H9 (cell line): ENCODE measurements around the gene SENP8. TPM values are rescaled to one million over a fixed set of nuclear protein-coding genes. Genes with fewer than 3 reads are reported as not detected.

Source experiments
- DNase-seq: peaks from one replicate; pipeline ENCODE4 v3.0.0-alpha.2; 2017
- H2AFZ ChIP-seq: one replicate; pipeline ENCODE4 v1.6.1; 2013; ENCODE audit warnings: mild to moderate bottlenecking, low read length, control low read depth, moderate library complexity
- H2AK5ac ChIP-seq: 2 replicates; pipeline ENCODE4 v1.6.1; 2013; ENCODE audit warnings: low read length, control low read depth, mixed read lengths; ENCODE audit not compliant: insufficient read length
- H2BK120ac ChIP-seq: one replicate; pipeline ENCODE4 v1.6.1; 2013; ENCODE audit warnings: low read depth, mild to moderate bottlenecking, low read length, control low read depth, inconsistent platforms; ENCODE audit not compliant: poor library complexity, severe bottlenecking
- H2BK12ac ChIP-seq: 2 replicates; pipeline ENCODE4 v1.6.1; 2013; ENCODE audit warnings: low read length, control low read depth, mixed read lengths, low read depth; ENCODE audit not compliant: insufficient read length
- H2BK15ac ChIP-seq: 2 replicates; pipeline ENCODE4 v1.6.1; 2013; ENCODE audit warnings: low read depth, low read length, control low read depth
- H2BK20ac ChIP-seq: one replicate; pipeline ENCODE4 v1.6.1; 2013; ENCODE audit warnings: low read depth, mild to moderate bottlenecking, low read length, control low read depth, inconsistent platforms; ENCODE audit not compliant: poor library complexity, severe bottlenecking
- H2BK5ac ChIP-seq: 2 replicates; pipeline ENCODE4 v1.6.1; 2013; ENCODE audit warnings: low read length, control low read depth, mixed read lengths; ENCODE audit not compliant: insufficient read length
- H3K14ac ChIP-seq: 2 replicates; pipeline ENCODE4 v1.6.1; 2013; ENCODE audit warnings: low read length, control low read depth; ENCODE audit not compliant: insufficient read depth
- H3K18ac ChIP-seq: 2 replicates; pipeline ENCODE4 v1.6.1; 2013; ENCODE audit warnings: low read depth, mild to moderate bottlenecking, mixed read lengths, low read length, control low read depth; ENCODE audit not compliant: insufficient read length
- H3K23ac ChIP-seq: 2 replicates; pipeline ENCODE4 v1.6.1; 2013; ENCODE audit warnings: low read length, control low read depth, mixed read lengths, low read depth; ENCODE audit not compliant: insufficient read length
- H3K23me2 ChIP-seq: 2 replicates; pipeline ENCODE4 v1.6.1; 2013; ENCODE audit warnings: low read depth, mild to moderate bottlenecking, mixed read lengths, low read length, control low read depth; ENCODE audit not compliant: insufficient read length, poor library complexity, severe bottlenecking
- H3K27ac ChIP-seq: 2 replicates; pipeline ENCODE4 v1.5.1; 2013; ENCODE audit warnings: low read length, control low read depth, mixed read lengths, low read depth; ENCODE audit not compliant: insufficient read length
- H3K27me3 ChIP-seq: 2 replicates; pipeline ENCODE4 v1.6.1; 2013; ENCODE audit warnings: low read length, control low read depth, inconsistent platforms; ENCODE audit not compliant: insufficient read depth
- H3K4ac ChIP-seq: 2 replicates; pipeline ENCODE4 v1.6.1; 2013; ENCODE audit warnings: low read depth, mild to moderate bottlenecking, control low read depth, inconsistent platforms, low read length, moderate library complexity
- H3K4me1 ChIP-seq: 2 replicates; pipeline ENCODE4 v1.6.1; 2013; ENCODE audit warnings: low read length, control low read depth, inconsistent platforms; ENCODE audit not compliant: insufficient read depth
- H3K4me2 ChIP-seq: 2 replicates; pipeline ENCODE4 v1.6.1; 2013; ENCODE audit warnings: low read length, control low read depth, mixed read lengths; ENCODE audit not compliant: insufficient read length, insufficient read depth
- H3K56ac ChIP-seq: 2 replicates; pipeline ENCODE4 v1.6.1; 2013; ENCODE audit warnings: low read depth, mild to moderate bottlenecking, mixed read lengths, low read length, control low read depth; ENCODE audit not compliant: insufficient read length
- H3K79me1 ChIP-seq: 2 replicates; pipeline ENCODE4 v1.6.1; 2013; ENCODE audit warnings: low read depth, mild to moderate bottlenecking, moderate library complexity, low read length, control low read depth, inconsistent platforms; ENCODE audit not compliant: insufficient read depth, poor library complexity, severe bottlenecking
- H3K79me2 ChIP-seq: 2 replicates; pipeline ENCODE4 v1.6.1; 2013; ENCODE audit warnings: low read length, control low read depth, inconsistent platforms; ENCODE audit not compliant: insufficient read depth
- H3K9ac ChIP-seq: 2 replicates; pipeline ENCODE4 v1.6.1; 2013; ENCODE audit warnings: low read length, control low read depth, mixed read lengths; ENCODE audit not compliant: insufficient read length; ENCODE audit errors: extremely low read depth
- H3K9me3 ChIP-seq: one replicate; pipeline ENCODE4 v1.6.1; 2013; ENCODE audit warnings: low read depth, low read length, inconsistent platforms; ENCODE audit not compliant: control insufficient read depth
- H3T11ph ChIP-seq: one replicate; pipeline ENCODE4 v1.6.1; 2013; ENCODE audit warnings: mild to moderate bottlenecking, low read length, control low read depth, inconsistent platforms
- H4K20me1 ChIP-seq: one replicate; pipeline ENCODE4 v1.6.1; 2013; ENCODE audit not compliant: control insufficient read depth, insufficient read length, insufficient read depth
- H4K5ac ChIP-seq: 2 replicates; pipeline ENCODE4 v1.6.1; 2013; ENCODE audit warnings: low read depth, mild to moderate bottlenecking, mixed read lengths, low read length, control low read depth; ENCODE audit not compliant: insufficient read length
- H4K8ac ChIP-seq: replicated peaks from 2 replicates; pipeline ENCODE4 v1.6.1; 2013; ENCODE audit warnings: low read length, control low read depth, mixed read lengths, low read depth; ENCODE audit not compliant: insufficient read length
- H4K91ac ChIP-seq: 2 replicates; pipeline ENCODE4 v1.6.1; 2013; ENCODE audit warnings: low read depth, mild to moderate bottlenecking, moderate library complexity, mixed read lengths, low read length, control low read depth; ENCODE audit not compliant: insufficient read length
- H3K27ac Mint-ChIP-seq, 3 experiments: 2 replicates in 2 of 3; 3 replicates in 1 of 3; pipeline ENCODE4 v1.8.0; 2020 to 2021; ENCODE audit warnings: mixed read lengths in 3 of 3, mild to moderate bottlenecking in 1 of 3, moderate library complexity in 1 of 3
- H3K27me3 Mint-ChIP-seq: 2 replicates; pipeline ENCODE4 v1.8.0; 2021; ENCODE audit warnings: low read depth, mild to moderate bottlenecking, moderate library complexity, mixed read lengths
- H3K36me3 Mint-ChIP-seq, 3 experiments: 2 replicates in 2 of 3; 3 replicates in 1 of 3; pipeline ENCODE4 v1.8.0; 2020 to 2021; ENCODE audit warnings: low read depth in 3 of 3, mixed read lengths in 3 of 3; ENCODE audit not compliant: insufficient read depth in 1 of 3
- H3K4me1 Mint-ChIP-seq, 2 experiments: 2 replicates each; pipeline ENCODE4 v1.8.0; 2020; ENCODE audit warnings: mixed read lengths in 2 of 2
- H3K4me3 Mint-ChIP-seq, 2 experiments: 2 replicates in 1 of 2; 3 replicates in 1 of 2; pipeline ENCODE4 v1.8.0; 2020 to 2021; ENCODE audit warnings: mild to moderate bottlenecking in 2 of 2, mixed read lengths in 2 of 2, moderate library complexity in 1 of 2
- H3K9me3 Mint-ChIP-seq, 2 experiments: 2 replicates in 1 of 2; 3 replicates in 1 of 2; pipeline ENCODE4 v1.8.0; 2020; ENCODE audit warnings: mild to moderate bottlenecking in 2 of 2, mixed read lengths in 2 of 2, moderate library complexity in 1 of 2
- CTCF ChIP-seq: fragments of 200-600 bp; sonication (generic); conservative IDR thresholded peaks from 3 replicates; pipeline ENCODE4 v1.8.0; 2021; ENCODE audit warnings: antibody characterized with exemption, mild to moderate bottlenecking
- total RNA-seq: library from RNA; stranded (reverse); gene quantifications from 2 replicates; pipeline ENCODE4 v1.2.1, GENCODE V29; 2021

The SENP8 gene
- total RNA-seq, 1 experiment from 2014 or later, result 4.8 TPM

- no peak overlapping the region for H3K18ac ChIP-seq
- H4K91ac ChIP-seq, result no peak overlapping the region
- H3K56ac ChIP-seq, result no peak overlapping the region
- H3K36me3 Mint-ChIP-seq, result no peaks in the 10 kb centered on the region
- H3K9ac ChIP-seq, result no peak overlapping the region
- no peak overlapping the region for H3K27ac Mint-ChIP-seq
- no peaks in the 10 kb centered on the region for H3K4me1 Mint-ChIP-seq
- no peak overlapping the region for H3K14ac ChIP-seq
- H3K4ac ChIP-seq, result no peak overlapping the region
- H3K27me3 ChIP-seq, result no peaks in the 10 kb centered on the region
- no peaks in the 10 kb centered on the region for H3K27me3 Mint-ChIP-seq
- no peaks in the 10 kb centered on the region for H3K9me3 ChIP-seq
- H2BK120ac ChIP-seq, result no peak overlapping the region
- no peaks in the 10 kb centered on the region for H3K9me3 Mint-ChIP-seq
- DNase-seq, result no peak
- H4K8ac ChIP-seq, result no peak overlapping the region
- H3K23ac ChIP-seq, result no peak overlapping the region
- H3K4me2 ChIP-seq, result no peak overlapping the region
- no peak for TF ChIP-seq CTCF
- H2BK15ac ChIP-seq, result no peak overlapping the region
- no peak overlapping the region for H3K4me3 Mint-ChIP-seq
- no peaks in the 10 kb centered on the region for H3K23me2 ChIP-seq
- H2BK5ac ChIP-seq, result no peak overlapping the region
- no peak overlapping the region for H3T11ph ChIP-seq
- no peak overlapping the region for H3K27ac ChIP-seq
- no peaks in the 10 kb centered on the region for H3K4me1 ChIP-seq
- H3K79me2 ChIP-seq, result no peaks in the 10 kb centered on the region
- H2AK5ac ChIP-seq, result no peak overlapping the region
- H4K5ac ChIP-seq, result no peak overlapping the region
- H2BK20ac ChIP-seq, result no peak overlapping the region
- H2BK12ac ChIP-seq, result no peak overlapping the region
- no peak overlapping the region for H2AFZ ChIP-seq
- H4K20me1 ChIP-seq, result no peaks in the 10 kb centered on the region
- no peaks in the 10 kb centered on the region for H3K79me1 ChIP-seq
These were observed 10.2 kb downstream of the SENP8 start for GRCh38 chr15:72128359-72128758.
